D721Med (cell line): ENCODE measurements around the gene IVD.
"Not testable (repeated sequence)": the region's sequence is repeated elsewhere in the genome, so short reads cannot be mapped to it uniquely, and the experiment has no call there.

Source experiments
- DNase-seq: peaks from one replicate; pipeline ENCODE4 v3.0.0; 2011; ENCODE audit warnings: low spot score; ENCODE audit not compliant: insufficient read length
- FAIRE-seq: peaks from 2 replicates; lab custom pipeline; 2011; peaks lifted over from hg19 to GRCh38; lab: Jason Lieb, UNC
- TF ChIP-seq, protein P1 (sequence below): IDR thresholded peaks from 2 replicates; pipeline ENCODE4 v1.5.1; 2012; ENCODE audit warnings: mild to moderate bottlenecking, control low read depth; ENCODE audit not compliant: insufficient read depth; ENCODE audit errors: missing control alignments

Gene IVD

DNA sequence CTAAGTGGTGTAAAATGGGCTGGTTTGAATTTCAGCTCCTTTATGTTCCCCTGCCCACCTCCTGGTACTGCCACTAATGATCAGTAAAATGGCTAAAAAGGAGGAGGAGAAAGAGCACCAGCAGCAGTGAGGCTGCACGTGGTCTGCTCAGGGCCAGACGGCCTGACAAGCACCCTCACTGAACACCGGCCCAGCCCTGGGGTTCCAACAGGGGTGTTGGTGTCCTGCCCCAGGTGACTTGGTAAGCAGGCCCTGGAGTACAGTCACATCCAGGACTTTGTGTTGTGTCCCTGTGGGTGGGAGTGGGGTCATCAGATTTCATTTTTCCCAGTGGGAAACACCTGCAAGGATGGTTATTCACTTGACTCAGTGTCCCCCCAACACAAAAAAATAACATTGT is 40.5 kb downstream of the IVD start:
- DNase-seq (no peak), FAIRE-seq (no peak)
- TF ChIP-seq, protein P1, sequence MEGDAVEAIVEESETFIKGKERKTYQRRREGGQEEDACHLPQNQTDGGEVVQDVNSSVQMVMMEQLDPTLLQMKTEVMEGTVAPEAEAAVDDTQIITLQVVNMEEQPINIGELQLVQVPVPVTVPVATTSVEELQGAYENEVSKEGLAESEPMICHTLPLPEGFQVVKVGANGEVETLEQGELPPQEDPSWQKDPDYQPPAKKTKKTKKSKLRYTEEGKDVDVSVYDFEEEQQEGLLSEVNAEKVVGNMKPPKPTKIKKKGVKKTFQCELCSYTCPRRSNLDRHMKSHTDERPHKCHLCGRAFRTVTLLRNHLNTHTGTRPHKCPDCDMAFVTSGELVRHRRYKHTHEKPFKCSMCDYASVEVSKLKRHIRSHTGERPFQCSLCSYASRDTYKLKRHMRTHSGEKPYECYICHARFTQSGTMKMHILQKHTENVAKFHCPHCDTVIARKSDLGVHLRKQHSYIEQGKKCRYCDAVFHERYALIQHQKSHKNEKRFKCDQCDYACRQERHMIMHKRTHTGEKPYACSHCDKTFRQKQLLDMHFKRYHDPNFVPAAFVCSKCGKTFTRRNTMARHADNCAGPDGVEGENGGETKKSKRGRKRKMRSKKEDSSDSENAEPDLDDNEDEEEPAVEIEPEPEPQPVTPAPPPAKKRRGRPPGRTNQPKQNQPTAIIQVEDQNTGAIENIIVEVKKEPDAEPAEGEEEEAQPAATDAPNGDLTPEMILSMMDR: no peak

DNA sequence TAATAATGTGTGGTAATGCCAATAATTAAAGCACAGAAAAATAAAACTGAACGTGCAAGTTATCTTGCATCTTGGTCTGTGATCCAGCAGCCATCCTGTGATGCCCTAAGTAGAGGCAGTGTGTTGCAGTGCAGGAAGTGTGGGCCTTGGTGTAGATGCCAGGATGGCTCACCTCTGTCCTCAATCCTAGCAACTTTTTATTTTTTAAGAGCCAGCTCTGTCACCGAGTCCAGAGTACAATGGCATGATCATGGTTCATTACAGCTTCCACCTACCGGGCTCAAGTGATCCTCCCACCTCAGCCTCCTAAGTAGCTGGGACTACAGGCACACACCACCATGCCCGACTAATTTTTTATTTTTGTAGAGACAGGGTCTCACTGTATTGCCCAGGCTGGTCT is 42.8 kb downstream of the IVD start:
- no peak for FAIRE-seq

DNA sequence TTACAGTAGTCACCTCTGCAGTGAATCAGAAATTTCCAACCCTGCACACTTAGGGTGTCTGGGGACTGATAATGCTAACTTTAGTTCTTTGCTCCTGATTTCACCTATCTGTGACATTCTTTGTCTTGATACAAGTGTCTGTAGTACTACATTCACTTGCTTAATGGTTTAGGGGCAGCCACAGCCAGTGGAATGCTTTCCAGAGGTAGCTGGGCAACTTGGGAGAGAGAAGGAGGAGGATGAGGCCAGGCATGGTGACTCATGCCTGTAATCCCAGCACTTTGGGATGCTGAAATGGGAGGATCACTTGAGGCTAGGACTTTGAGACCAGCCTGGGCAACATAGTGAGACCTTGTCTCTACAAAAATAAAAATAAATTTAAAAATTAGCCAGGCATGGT is 43.7 kb downstream of the IVD start:
- FAIRE-seq (no peak), DNase-seq (no peak)
- TF ChIP-seq, protein P1: no peak

More for the DNA sequence above, 42.8 kb downstream of the IVD start:
- DNase-seq: no peak
- TF ChIP-seq, protein P1: no peak

DNA sequence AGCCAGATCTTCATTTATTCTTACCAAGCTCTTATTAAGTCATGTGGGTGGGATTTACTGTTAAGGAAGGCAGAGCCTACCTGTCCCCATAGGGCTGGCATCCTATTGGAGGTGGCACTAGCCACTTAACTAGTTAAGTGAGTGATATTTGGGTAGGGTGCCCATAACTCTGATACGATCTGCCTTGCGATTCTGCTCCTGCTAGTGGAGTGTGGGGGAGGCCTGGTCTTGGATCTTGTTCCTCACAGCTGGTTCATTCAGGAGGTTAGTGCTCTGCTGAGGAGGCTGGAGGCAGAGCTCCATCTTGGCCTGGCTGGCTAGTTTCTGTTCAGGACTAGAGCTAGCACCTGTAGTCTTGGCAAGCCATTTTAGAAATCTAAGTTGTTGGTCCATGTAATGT is 44.5 kb downstream of the IVD start:
- TF ChIP-seq, protein P1: no peak
- FAIRE-seq (no peak), DNase-seq (no peak)

DNA sequence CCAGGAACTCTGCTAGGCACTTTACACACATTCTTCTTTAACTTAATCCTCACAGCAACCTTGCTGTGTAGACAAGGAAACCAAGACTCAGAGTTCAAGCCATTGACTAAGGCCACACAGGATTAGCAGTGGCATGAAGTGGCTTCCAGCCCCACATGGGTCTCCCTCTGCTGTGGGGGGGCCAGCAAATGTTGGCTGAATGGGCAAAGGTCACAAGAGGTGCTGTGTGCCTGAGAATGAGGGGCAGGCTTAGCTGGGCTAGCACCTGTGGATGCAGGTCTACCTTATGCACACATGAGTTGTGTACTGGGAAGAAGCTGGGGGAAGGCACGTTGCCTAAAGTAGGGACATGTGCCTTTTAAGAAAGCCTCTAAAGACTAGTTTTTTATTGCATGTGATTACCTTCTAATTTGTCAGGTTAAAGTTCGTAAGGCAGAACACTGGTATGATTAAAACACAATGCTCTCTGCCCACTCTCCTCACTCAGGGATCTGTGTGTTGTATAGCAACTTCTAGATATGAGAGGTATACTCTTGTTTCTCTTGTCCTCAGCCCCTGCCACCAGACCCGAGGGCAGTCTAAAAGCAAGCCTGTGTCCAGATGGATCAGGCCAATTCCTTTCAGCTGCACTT is 46.0 kb downstream of the IVD start:
- DNase-seq (no peak), FAIRE-seq (no peak)
- TF ChIP-seq, protein P1: no peak

DNA sequence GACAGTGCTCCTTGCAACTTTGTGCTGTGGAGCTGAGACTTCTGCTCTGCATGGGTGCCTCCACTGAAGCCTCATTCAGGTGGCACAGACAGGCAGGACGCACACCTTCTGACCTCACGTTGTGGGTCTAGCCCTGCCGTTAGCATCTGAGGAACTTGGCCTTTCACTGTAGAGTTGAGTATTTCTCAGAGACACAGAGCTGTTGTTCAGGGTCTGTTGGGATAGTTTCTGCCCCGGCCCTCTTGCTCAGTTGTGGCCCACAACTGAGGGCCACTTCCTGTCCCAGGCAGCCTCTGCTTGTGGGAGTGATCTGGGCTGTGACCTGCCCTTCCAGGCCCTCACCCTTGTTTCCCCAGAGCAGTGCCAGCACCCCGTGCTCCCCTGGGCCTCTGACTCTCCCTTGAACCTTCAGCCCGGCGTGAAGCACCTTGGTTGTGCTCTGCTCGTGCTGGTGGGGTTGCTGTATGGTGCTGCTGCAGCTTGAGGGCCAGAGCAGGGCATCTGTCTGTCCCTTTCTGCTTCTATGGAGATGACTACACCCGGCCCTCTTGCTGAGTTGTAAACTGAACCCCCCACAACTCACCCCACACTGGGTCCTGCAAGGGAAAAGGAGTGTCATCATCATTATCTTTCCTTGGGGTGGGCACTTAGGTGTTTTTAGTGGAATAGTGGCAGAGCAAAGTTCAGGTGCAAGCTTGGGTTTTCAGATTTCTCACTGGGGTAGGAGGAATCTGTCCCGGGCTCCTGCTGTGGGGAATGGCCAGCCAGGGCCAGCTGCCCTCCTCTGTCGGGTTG is 46.9 kb downstream of the IVD start:
- DNase-seq (no peak), FAIRE-seq (no peak)
- TF ChIP-seq, protein P1: no peak

DNA sequence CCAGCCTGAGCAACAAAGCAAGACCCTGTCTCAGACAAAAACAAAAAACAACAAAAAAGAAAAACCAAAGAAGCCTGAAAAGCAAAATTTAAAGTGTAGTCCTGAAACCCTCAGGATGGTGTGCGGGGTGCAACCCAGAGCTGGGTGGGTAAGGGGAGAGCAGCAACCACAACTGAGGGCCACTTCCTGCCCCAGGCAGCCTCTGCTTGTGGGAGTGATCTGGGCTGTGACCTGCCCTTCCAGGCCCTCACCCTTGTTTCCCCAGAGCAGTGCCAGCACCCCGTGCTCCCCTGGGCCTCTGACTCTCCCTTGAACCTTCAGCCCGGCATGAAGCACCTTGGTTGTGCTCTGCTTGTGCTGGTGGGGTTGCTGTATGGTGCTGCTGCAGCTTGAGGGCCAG is 48.3 kb downstream of the IVD start:
- not testable (repeated sequence) for FAIRE-seq, DNase-seq
